GM23338 (cell line): Measurements from ENCODE around the gene PRDM7. TPM values are rescaled to one million over a fixed set of nuclear protein-coding genes. Genes with fewer than 3 reads are reported as not detected.

Experiments
- ATAC-seq: fragments of 200-7000 bp; cut with Tn5 transposase; 3 replicates; pipeline ENCODE4 v1.9.1; 2020
- DNase-seq: peaks from one replicate; pipeline ENCODE4 v3.0.0-alpha.2; 2015; ENCODE audit warnings: low spot score
- H2AFZ ChIP-seq: fragments of 200-600 bp; sonication (generic); 2 replicates; pipeline ENCODE4 v1.8.0; 2016; ENCODE audit warnings: antibody characterized with exemption, mild to moderate bottlenecking, moderate library complexity
- H3F3A ChIP-seq: fragments of 200-600 bp; sonication (generic); replicated peaks from 2 replicates; pipeline ENCODE4 v1.8.0; 2017; ENCODE audit warnings: antibody characterized with exemption, mixed run types, low read depth
- H3K27ac ChIP-seq: fragments of 200-600 bp; sonication (generic); 2 replicates; pipeline ENCODE4 v1.6.1; 2016; ENCODE audit warnings: low read depth
- H3K27me3 ChIP-seq: fragments of 200-600 bp; sonication (generic); 2 replicates; pipeline ENCODE4 v1.8.0; 2016; ENCODE audit warnings: mild to moderate bottlenecking, mixed run types, moderate library complexity; ENCODE audit not compliant: insufficient read depth
- H3K36me3 ChIP-seq: fragments of 200-600 bp; sonication (generic); 2 replicates; pipeline ENCODE4 v1.8.0; 2016; ENCODE audit warnings: mild to moderate bottlenecking; ENCODE audit not compliant: insufficient read depth
- H3K4me1 ChIP-seq: fragments of 200-600 bp; sonication (generic); 2 replicates; pipeline ENCODE4 v1.8.0; 2016; ENCODE audit warnings: mild to moderate bottlenecking, moderate library complexity; ENCODE audit not compliant: insufficient read depth
- H3K4me2 ChIP-seq: fragments of 200-600 bp; sonication (generic); 2 replicates; pipeline ENCODE4 v1.7.1; 2017; ENCODE audit warnings: mixed run types
- H3K4me3 ChIP-seq: fragments of 200-600 bp; sonication (generic); 2 replicates; pipeline ENCODE4 v1.6.1; 2016; ENCODE audit warnings: mixed run types
- H3K79me2 ChIP-seq: fragments of 200-600 bp; sonication (generic); replicated peaks from 2 replicates; pipeline ENCODE4 v1.8.0; 2017; ENCODE audit warnings: mild to moderate bottlenecking; ENCODE audit not compliant: insufficient read depth
- H3K9me2 ChIP-seq: fragments of 200-600 bp; sonication (generic); 2 replicates; pipeline ENCODE4 v1.8.0; 2017; ENCODE audit not compliant: insufficient read depth
- H4K20me1 ChIP-seq: fragments of 200-600 bp; sonication (generic); replicated peaks from 2 replicates; pipeline ENCODE4 v1.8.0; 2017; ENCODE audit warnings: mild to moderate bottlenecking; ENCODE audit not compliant: insufficient read depth
- H3K27ac Mint-ChIP-seq: 2 replicates; pipeline ENCODE4 v1.8.0; 2020; ENCODE audit warnings: inconsistent platforms, mild to moderate bottlenecking, moderate library complexity, mixed read lengths
- H3K27me3 Mint-ChIP-seq: 3 replicates; pipeline ENCODE4 v1.8.0; 2022; ENCODE audit warnings: low read depth, mild to moderate bottlenecking, moderate library complexity, mixed read lengths, inconsistent platforms; ENCODE audit not compliant: insufficient read depth, poor library complexity
- H3K36me3 Mint-ChIP-seq: 3 replicates; pipeline ENCODE4 v1.8.0; 2021; ENCODE audit warnings: low read depth, mild to moderate bottlenecking, inconsistent platforms, moderate library complexity, mixed read lengths
- H3K4me1 Mint-ChIP-seq: 3 replicates; pipeline ENCODE4 v1.8.0; 2020; ENCODE audit warnings: mild to moderate bottlenecking, inconsistent platforms, mixed read lengths
- H3K4me3 Mint-ChIP-seq: 3 replicates; pipeline ENCODE4 v1.8.0; 2021; ENCODE audit warnings: moderate library complexity, mild to moderate bottlenecking, inconsistent platforms, mixed read lengths
- H3K9me3 Mint-ChIP-seq: 3 replicates; pipeline ENCODE4 v1.8.0; 2020; ENCODE audit warnings: moderate library complexity, mild to moderate bottlenecking, inconsistent platforms, mixed read lengths
- CREB1 ChIP-seq: fragments of 250-450 bp; sonication (Bioruptor Pico); IDR thresholded peaks from 2 replicates; pipeline ENCODE4 v1.5.0; 2020; ENCODE audit warnings: low read depth, mild to moderate bottlenecking, moderate library complexity
- EZH2 ChIP-seq: fragments of 200-600 bp; sonication (generic); IDR thresholded peaks from one replicate; pipeline ENCODE4 v1.8.0; 2017; ENCODE audit warnings: antibody characterized with exemption, mild to moderate bottlenecking, low read depth; ENCODE audit not compliant: unreplicated experiment
- EZH2phosphoT487 ChIP-seq: fragments of 200-600 bp; sonication (generic); IDR thresholded peaks from one replicate; pipeline ENCODE4 v1.8.1; 2018; ENCODE audit warnings: antibody characterized with exemption; ENCODE audit not compliant: unreplicated experiment
- JUNB ChIP-seq: IDR thresholded peaks from one replicate; pipeline ENCODE4 v1.6.1; 2016; ENCODE audit warnings: antibody characterized with exemption; ENCODE audit not compliant: unreplicated experiment
- NANOG ChIP-seq: IDR thresholded peaks from 2 replicates; pipeline ENCODE4 v1.6.1; 2016; ENCODE audit warnings: antibody characterized with exemption, borderline replicate concordance
- POLR2AphosphoS5 ChIP-seq: IDR thresholded peaks from 2 replicates; pipeline ENCODE4 v1.6.1; 2016; ENCODE audit warnings: antibody characterized with exemption, low read depth
- STAT1 ChIP-seq: IDR thresholded peaks from one replicate; pipeline ENCODE4 v1.6.1; 2016; ENCODE audit warnings: antibody characterized with exemption; ENCODE audit not compliant: unreplicated experiment
- ZNF114 ChIP-seq: fragments of 250-450 bp; sonication (Bioruptor Pico); IDR thresholded peaks from 2 replicates; pipeline ENCODE4 v1.5.0; 2020; ENCODE audit warnings: mild to moderate bottlenecking, moderate library complexity
- ZNF331 ChIP-seq: fragments of 250-450 bp; sonication (Bioruptor Pico); IDR thresholded peaks from 2 replicates; pipeline ENCODE4 v1.5.0; 2020; ENCODE audit warnings: low read depth, mild to moderate bottlenecking, moderate library complexity
- polyA plus RNA-seq: library from polyadenylated mRNA; unstranded; fragments of >200 nt; fragmentation: Nextera tagmentation; extraction: Ambion mirVana; gene quantifications from 2 replicates; pipeline ENCODE4 v1.2.1, GENCODE V29; 2016
- total RNA-seq: library from RNA; depleted of rRNA; stranded (reverse); fragments of >200 nt; shearing (Covaris generic); gene quantifications from 2 replicates; pipeline ENCODE4 v1.2.3, GENCODE V29; 2014
- TF ChIP-seq, protein P1 (sequence below): fragments of 250-450 bp; sonication (Bioruptor Pico); IDR thresholded peaks from 2 replicates; pipeline ENCODE4 v1.5.0; 2020; ENCODE audit warnings: mild to moderate bottlenecking, moderate library complexity
- TF ChIP-seq, protein P2 (sequence below), 2 experiments: fragments of 200-600 bp in 1 of 2; sonication (generic) in 1 of 2; conservative IDR thresholded peaks; 2 replicates each; pipeline versions ENCODE4 v1.5.1 to v1.6.1; 2016 to 2017; ENCODE audit warnings: antibody characterized with exemption in 2 of 2, low read depth in 2 of 2, mild to moderate bottlenecking in 2 of 2, moderate library complexity in 1 of 2
- TF ChIP-seq, protein P3 (sequence below): IDR thresholded peaks from 2 replicates; pipeline ENCODE4 v1.6.1; 2016; ENCODE audit warnings: antibody characterized with exemption
- TF ChIP-seq, protein P4 (sequence below): IDR thresholded peaks from one replicate; pipeline ENCODE4 v1.6.1; 2018; ENCODE audit warnings: antibody characterized with exemption; ENCODE audit not compliant: unreplicated experiment

PRDM7 gene
- total and polyA plus RNA-seq, 2 experiments from 2014 or later, result 0.08 TPM; not detected in 1

DNA sequence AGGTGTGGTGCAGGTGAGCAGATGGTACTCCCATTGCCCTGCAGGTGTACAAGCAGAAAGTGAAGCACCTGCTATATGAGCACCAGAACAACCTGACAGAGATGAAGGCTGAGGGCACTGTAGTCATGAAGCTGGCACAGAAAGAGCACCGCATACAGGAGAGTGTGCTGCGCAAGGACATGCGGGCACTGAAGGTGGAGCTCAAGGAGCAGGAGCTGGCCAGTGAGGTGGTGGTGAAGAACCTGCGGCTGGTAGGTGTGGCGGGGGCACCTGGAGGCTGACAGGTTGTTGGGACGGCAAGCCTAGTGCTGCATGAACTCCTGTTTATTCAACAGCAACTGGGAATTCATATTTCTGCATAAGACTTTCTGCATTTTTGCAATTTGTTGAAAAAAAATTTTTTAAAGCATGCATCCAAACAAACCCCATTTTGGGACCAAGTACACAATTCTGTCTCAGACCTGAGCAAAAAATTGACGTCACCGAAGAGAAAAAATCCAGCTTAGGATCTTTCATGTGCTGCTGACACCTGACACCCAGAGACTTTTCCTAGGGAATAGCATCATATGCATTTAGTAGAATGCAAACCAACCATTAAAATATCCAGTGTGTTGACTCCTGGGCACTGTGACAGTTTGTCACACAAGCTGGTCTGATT lies 44.3 kb downstream of the PRDM7 start:
- H3K4me3 Mint-ChIP-seq, result no peak overlapping the region
- no peak for TF ChIP-seq CREB1 (CRISPR knock-in tag)
- no peak for TF ChIP-seq ZNF114 (CRISPR knock-in tag)
- TF ChIP-seq, protein P1, sequence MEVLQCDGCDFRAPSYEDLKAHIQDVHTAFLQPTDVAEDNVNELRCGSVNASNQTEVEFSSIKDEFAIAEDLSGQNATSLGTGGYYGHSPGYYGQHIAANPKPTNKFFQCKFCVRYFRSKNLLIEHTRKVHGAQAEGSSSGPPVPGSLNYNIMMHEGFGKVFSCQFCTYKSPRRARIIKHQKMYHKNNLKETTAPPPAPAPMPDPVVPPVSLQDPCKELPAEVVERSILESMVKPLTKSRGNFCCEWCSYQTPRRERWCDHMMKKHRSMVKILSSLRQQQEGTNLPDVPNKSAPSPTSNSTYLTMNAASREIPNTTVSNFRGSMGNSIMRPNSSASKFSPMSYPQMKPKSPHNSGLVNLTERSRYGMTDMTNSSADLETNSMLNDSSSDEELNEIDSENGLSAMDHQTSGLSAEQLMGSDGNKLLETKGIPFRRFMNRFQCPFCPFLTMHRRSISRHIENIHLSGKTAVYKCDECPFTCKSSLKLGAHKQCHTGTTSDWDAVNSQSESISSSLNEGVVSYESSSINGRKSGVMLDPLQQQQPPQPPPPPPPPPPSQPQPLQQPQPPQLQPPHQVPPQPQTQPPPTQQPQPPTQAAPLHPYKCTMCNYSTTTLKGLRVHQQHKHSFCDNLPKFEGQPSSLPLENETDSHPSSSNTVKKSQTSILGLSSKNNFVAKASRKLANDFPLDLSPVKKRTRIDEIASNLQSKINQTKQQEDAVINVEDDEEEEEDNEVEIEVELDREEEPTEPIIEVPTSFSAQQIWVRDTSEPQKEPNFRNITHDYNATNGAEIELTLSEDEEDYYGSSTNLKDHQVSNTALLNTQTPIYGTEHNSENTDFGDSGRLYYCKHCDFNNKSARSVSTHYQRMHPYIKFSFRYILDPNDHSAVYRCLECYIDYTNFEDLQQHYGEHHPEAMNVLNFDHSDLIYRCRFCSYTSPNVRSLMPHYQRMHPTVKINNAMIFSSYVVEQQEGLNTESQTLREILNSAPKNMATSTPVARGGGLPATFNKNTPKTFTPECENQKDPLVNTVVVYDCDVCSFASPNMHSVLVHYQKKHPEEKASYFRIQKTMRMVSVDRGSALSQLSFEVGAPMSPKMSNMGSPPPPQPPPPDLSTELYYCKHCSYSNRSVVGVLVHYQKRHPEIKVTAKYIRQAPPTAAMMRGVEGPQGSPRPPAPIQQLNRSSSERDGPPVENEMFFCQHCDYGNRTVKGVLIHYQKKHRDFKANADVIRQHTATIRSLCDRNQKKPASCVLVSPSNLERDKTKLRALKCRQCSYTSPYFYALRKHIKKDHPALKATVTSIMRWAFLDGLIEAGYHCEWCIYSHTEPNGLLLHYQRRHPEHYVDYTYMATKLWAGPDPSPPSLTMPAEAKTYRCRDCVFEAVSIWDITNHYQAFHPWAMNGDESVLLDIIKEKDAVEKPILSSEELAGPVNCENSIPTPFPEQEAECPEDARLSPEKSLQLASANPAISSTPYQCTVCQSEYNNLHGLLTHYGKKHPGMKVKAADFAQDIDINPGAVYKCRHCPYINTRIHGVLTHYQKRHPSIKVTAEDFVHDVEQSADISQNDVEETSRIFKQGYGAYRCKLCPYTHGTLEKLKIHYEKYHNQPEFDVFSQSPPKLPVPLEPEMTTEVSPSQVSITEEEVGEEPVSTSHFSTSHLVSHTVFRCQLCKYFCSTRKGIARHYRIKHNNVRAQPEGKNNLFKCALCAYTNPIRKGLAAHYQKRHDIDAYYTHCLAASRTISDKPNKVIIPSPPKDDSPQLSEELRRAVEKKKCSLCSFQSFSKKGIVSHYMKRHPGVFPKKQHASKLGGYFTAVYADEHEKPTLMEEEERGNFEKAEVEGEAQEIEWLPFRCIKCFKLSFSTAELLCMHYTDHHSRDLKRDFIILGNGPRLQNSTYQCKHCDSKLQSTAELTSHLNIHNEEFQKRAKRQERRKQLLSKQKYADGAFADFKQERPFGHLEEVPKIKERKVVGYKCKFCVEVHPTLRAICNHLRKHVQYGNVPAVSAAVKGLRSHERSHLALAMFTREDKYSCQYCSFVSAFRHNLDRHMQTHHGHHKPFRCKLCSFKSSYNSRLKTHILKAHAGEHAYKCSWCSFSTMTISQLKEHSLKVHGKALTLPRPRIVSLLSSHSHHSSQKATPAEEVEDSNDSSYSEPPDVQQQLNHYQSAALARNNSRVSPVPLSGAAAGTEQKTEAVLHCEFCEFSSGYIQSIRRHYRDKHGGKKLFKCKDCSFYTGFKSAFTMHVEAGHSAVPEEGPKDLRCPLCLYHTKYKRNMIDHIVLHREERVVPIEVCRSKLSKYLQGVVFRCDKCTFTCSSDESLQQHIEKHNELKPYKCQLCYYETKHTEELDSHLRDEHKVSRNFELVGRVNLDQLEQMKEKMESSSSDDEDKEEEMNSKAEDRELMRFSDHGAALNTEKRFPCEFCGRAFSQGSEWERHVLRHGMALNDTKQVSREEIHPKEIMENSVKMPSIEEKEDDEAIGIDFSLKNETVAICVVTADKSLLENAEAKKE (CRISPR knock-in tag), result no peak
- TF ChIP-seq STAT1, result no peak
- TF ChIP-seq, protein P2, sequence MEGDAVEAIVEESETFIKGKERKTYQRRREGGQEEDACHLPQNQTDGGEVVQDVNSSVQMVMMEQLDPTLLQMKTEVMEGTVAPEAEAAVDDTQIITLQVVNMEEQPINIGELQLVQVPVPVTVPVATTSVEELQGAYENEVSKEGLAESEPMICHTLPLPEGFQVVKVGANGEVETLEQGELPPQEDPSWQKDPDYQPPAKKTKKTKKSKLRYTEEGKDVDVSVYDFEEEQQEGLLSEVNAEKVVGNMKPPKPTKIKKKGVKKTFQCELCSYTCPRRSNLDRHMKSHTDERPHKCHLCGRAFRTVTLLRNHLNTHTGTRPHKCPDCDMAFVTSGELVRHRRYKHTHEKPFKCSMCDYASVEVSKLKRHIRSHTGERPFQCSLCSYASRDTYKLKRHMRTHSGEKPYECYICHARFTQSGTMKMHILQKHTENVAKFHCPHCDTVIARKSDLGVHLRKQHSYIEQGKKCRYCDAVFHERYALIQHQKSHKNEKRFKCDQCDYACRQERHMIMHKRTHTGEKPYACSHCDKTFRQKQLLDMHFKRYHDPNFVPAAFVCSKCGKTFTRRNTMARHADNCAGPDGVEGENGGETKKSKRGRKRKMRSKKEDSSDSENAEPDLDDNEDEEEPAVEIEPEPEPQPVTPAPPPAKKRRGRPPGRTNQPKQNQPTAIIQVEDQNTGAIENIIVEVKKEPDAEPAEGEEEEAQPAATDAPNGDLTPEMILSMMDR (conservative IDR thresholded peaks at IDR 0.05; ENCODE audit: low read depth in 2 of 2), result no peak
- TF ChIP-seq, protein P3, sequence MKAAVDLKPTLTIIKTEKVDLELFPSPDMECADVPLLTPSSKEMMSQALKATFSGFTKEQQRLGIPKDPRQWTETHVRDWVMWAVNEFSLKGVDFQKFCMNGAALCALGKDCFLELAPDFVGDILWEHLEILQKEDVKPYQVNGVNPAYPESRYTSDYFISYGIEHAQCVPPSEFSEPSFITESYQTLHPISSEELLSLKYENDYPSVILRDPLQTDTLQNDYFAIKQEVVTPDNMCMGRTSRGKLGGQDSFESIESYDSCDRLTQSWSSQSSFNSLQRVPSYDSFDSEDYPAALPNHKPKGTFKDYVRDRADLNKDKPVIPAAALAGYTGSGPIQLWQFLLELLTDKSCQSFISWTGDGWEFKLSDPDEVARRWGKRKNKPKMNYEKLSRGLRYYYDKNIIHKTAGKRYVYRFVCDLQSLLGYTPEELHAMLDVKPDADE, result no peak
- TF ChIP-seq EZH2, result no peak
- TF ChIP-seq EZH2phosphoT487, result no peak
- TF ChIP-seq JUNB, result no peak
- no peak for TF ChIP-seq ZNF331 (CRISPR knock-in tag)
- no peak for TF ChIP-seq POLR2AphosphoS5
- TF ChIP-seq, protein P4, sequence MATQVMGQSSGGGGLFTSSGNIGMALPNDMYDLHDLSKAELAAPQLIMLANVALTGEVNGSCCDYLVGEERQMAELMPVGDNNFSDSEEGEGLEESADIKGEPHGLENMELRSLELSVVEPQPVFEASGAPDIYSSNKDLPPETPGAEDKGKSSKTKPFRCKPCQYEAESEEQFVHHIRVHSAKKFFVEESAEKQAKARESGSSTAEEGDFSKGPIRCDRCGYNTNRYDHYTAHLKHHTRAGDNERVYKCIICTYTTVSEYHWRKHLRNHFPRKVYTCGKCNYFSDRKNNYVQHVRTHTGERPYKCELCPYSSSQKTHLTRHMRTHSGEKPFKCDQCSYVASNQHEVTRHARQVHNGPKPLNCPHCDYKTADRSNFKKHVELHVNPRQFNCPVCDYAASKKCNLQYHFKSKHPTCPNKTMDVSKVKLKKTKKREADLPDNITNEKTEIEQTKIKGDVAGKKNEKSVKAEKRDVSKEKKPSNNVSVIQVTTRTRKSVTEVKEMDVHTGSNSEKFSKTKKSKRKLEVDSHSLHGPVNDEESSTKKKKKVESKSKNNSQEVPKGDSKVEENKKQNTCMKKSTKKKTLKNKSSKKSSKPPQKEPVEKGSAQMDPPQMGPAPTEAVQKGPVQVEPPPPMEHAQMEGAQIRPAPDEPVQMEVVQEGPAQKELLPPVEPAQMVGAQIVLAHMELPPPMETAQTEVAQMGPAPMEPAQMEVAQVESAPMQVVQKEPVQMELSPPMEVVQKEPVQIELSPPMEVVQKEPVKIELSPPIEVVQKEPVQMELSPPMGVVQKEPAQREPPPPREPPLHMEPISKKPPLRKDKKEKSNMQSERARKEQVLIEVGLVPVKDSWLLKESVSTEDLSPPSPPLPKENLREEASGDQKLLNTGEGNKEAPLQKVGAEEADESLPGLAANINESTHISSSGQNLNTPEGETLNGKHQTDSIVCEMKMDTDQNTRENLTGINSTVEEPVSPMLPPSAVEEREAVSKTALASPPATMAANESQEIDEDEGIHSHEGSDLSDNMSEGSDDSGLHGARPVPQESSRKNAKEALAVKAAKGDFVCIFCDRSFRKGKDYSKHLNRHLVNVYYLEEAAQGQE, result no peak
- TF ChIP-seq NANOG, result no peak
- no peaks in the 10 kb centered on the region; the same call in 1 of the 2 replicates for H3K36me3 ChIP-seq
- no peak overlapping the region for H2AFZ ChIP-seq
- H3F3A ChIP-seq, result 0 out of 2 replicates have a peak, but pooled peaks cover 2% of the 10 kb centered on the region
- H3K27me3 Mint-ChIP-seq, result peaks cover 12% of the 10 kb centered on the region
- peaks cover 7% of the 10 kb centered on the region for H3K4me1 Mint-ChIP-seq
- DNase-seq (no peak), ATAC-seq (no peak)
- H3K4me3 ChIP-seq, result no peak overlapping the region
- H3K27me3 ChIP-seq, result no peaks in the 10 kb centered on the region
- H3K36me3 Mint-ChIP-seq, result peaks cover 63% of the 10 kb centered on the region
- H3K4me1 ChIP-seq, result no peaks in the 10 kb centered on the region
- H4K20me1 ChIP-seq, result no peaks in the 10 kb centered on the region
- H3K79me2 ChIP-seq, result no peaks in the 10 kb centered on the region
- H3K4me2 ChIP-seq, result no peak overlapping the region
- no peaks in the 10 kb centered on the region; the same call in 2 of the 3 replicates for H3K9me3 Mint-ChIP-seq
- H3K27ac Mint-ChIP-seq, result no peak overlapping the region
- no peaks in the 10 kb centered on the region for H3K9me2 ChIP-seq
- H3K27ac ChIP-seq, result no peak overlapping the region
